Psoas muscle (tissue), 8 donors: ENCODE results near the gene CPXM2. TPM values are rescaled to one million over a fixed set of nuclear protein-coding genes. Genes with fewer than 3 reads are reported as not detected.

Experiments
- ATAC-seq, 4 donors: fragments of 200-7000 bp; cut with Tn5 transposase; one replicate each; pipeline ENCODE4 v1.9.1; 2020; ENCODE audit warnings: moderate library complexity in 3 of 4, mild to moderate bottlenecking in 2 of 4
- DNase-seq, 2 donors: peaks; one replicate each; pipeline ENCODE4 v3.0.0-alpha.2; 2020
- H3K27ac ChIP-seq: fragments of 200-600 bp; one replicate; pipeline ENCODE4 v1.8.0; 2022
- H3K27me3 ChIP-seq, 3 donors: fragments of 200-600 bp in 1 of 3; one replicate each; pipeline versions ENCODE4 v1.6.1 to v1.8.0; 2013 to 2022; ENCODE audit warnings: low read length in 2 of 3, mild to moderate bottlenecking in 2 of 3, moderate library complexity in 1 of 3; ENCODE audit not compliant: insufficient read depth in 3 of 3
- H3K36me3 ChIP-seq, 2 donors: fragments of 200-600 bp in 1 of 2; one replicate each; pipeline versions ENCODE4 v1.6.1 to v1.8.0; 2013 to 2022; ENCODE audit warnings: low read depth in 1 of 2, mild to moderate bottlenecking in 1 of 2, moderate library complexity in 1 of 2; ENCODE audit not compliant: insufficient read depth in 1 of 2
- H3K4me1 ChIP-seq: fragments of 200-600 bp; one replicate; pipeline ENCODE4 v1.8.0; 2022
- H3K4me3 ChIP-seq: fragments of 200-600 bp; one replicate; pipeline ENCODE4 v1.8.0; 2022; ENCODE audit warnings: mild to moderate bottlenecking
- H3K9me3 ChIP-seq: fragments of 200-600 bp; one replicate; pipeline ENCODE4 v1.8.0; 2022
- CTCF ChIP-seq: fragments of 200-600 bp; IDR thresholded peaks from one replicate; pipeline ENCODE4 v1.8.0; 2022; ENCODE audit warnings: antibody characterized with exemption
- WGBS, 3 donors: extraction: QIAGEN DNeasy Blood & Tissue Kit; methylation state at CpG; one replicate each; pipeline versions ENCODE4 v1.1.6 to v1.1.7; 2013; 5-methylcytosine and 5-hydroxymethylcytosine counted together
- intact Hi-C, 2 donors: fragments of 100-400 bp; cut with DNase I; formaldehyde crosslinking; loops; one replicate each; pipeline versions ENCODE4 v1.11.0 to v1.14.2; 2022
- polyA plus RNA-seq, 3 donors: library from polyadenylated mRNA; stranded (reverse); fragments of 200-250 nt; gene quantifications; one replicate each; pipeline ENCODE4 v1.2.3, GENCODE V29; 2013
- total RNA-seq, 4 donors: library from RNA; stranded (reverse); fragmentation: NEBNext Ultra II Directional in 2 of 4; extraction: Animal tissue kit (Norgen Biotek cat#: 25700) in 2 of 4; gene quantifications; one replicate each; pipeline versions ENCODE4 v1.2.1 to v1.2.4, GENCODE V29; 2021 to 2023
- donor health status: healthy with polysubstance abuse.
- donor health status: DM: no; HTN: no; CAD: no; lungs with moderate emphysema.
- donor health status: Bipolar disorder and iron deficiency.
- donor health status: healthy.
- donor health status: DM: yes; HTN: yes; CAD: no.
- donor health status: DM: no; HTN: no; CAD: no.
- donor health status: DM: no; HTN: no; CAD: no.
- donor health status: DM: yes; HTN: yes; CAD: no.

CPXM2 gene
- total and polyA plus RNA-seq, 7 donors, result 0.78 to 5.2 (median 1.4) TPM

- peaks cover 3 to 5% (median 5%) of the 10 kb centered on the region in 3 donors for H3K27me3 ChIP-seq
- no peaks in the 10 kb centered on the region for H3K4me1 ChIP-seq
- 65% methylated on average over 3 of the region's 3 CpGs for WGBS, 3 donors
- DNase-seq (no peak), ATAC-seq (no peak)
- no peaks in the 10 kb centered on the region for H3K9me3 ChIP-seq
- H3K36me3 ChIP-seq, result no peaks in the 10 kb centered on the region
- TF ChIP-seq CTCF, result no peak
- no peak overlapping the region for H3K27ac ChIP-seq
- intact Hi-C loops, result no loop called here
- H3K4me3 ChIP-seq, result no peak overlapping the region
These were observed 171.1 kb downstream of the CPXM2 start for GRCh38 chr10:123720536-123720935.

GRCh38 chr10:123718544-123719060, 173.0 kb downstream of the CPXM2 start:
- no peak overlapping the region for H3K4me3 ChIP-seq
- no peaks in the 10 kb centered on the region for H3K9me3 ChIP-seq
- ATAC-seq (no peak), DNase-seq (no peak)
- H3K4me1 ChIP-seq, result no peaks in the 10 kb centered on the region
- H3K27me3 ChIP-seq, result peaks cover 0 to 5% (median 3%) of the 10 kb centered on the region in 3 donors
- H3K27ac ChIP-seq, result no peak overlapping the region
- 67 to 76% (median 70%) methylated on average over 4 of the region's 4 CpGs for WGBS, 3 donors
- no peaks in the 10 kb centered on the region for H3K36me3 ChIP-seq
- TF ChIP-seq CTCF, result no peak
- intact Hi-C loops, result no loop called here

DNA sequence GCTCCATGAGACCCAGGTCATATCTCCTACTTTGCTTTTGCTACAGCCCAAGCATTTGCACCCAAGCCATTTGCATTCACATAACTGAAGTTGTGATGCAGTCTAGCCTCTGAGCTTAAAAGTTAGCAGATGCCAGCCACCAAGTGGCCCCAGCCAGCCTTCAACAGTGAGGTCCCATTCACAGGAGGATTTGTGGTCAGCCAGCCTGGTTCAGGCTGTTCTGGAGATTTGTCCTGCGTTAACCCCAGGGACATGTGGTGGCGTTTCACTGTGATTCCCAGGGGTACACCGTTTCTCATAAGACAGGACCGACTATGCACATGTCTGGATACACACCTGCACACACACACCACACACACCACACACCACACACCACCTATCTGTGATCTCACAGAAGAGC, 174.3 kb downstream of the CPXM2 start:
- DNase-seq, result no peak
- intact Hi-C loops, result no loop called here
- H3K27ac ChIP-seq, result no peak overlapping the region
- no peaks in the 10 kb centered on the region for H3K36me3 ChIP-seq
- no peak overlapping the region for H3K4me3 ChIP-seq
- 73 to 84% (median 79%) methylated on average over 4 of the region's 4 CpGs for WGBS, 3 donors
- H3K27me3 ChIP-seq, result peaks cover 0 to 5% (median 0%) of the 10 kb centered on the region in 3 donors
- no peaks in the 10 kb centered on the region for H3K4me1 ChIP-seq
- no peak for ATAC-seq
- no peaks in the 10 kb centered on the region for H3K9me3 ChIP-seq
- no peak for TF ChIP-seq CTCF

- DNase-seq (no peak), ATAC-seq (no peak)
- H3K36me3 ChIP-seq, result no peaks in the 10 kb centered on the region
- H3K4me1 ChIP-seq, result no peaks in the 10 kb centered on the region
- no peak for TF ChIP-seq CTCF
- no peaks in the 10 kb centered on the region for H3K9me3 ChIP-seq
- intact Hi-C loops, result no loop called here
- peaks cover 0 to 3% (median 0%) of the 10 kb centered on the region in 3 donors for H3K27me3 ChIP-seq
- WGBS, 3 donors, result 50 to 56% (median 53%) methylated on average over 2 of the region's 2 CpGs
- no peak overlapping the region for H3K4me3 ChIP-seq
- no peak overlapping the region for H3K27ac ChIP-seq
These were observed 176.1 kb downstream of the CPXM2 start for GRCh38 chr10:123715546-123715945.

GRCh38 chr10:123706236-123706635, 185.4 kb downstream of the CPXM2 start:
- H3K36me3 ChIP-seq, result no peaks in the 10 kb centered on the region
- H3K4me3 ChIP-seq, result no peak overlapping the region
- intact Hi-C loops, result no loop called here
- H3K4me1 ChIP-seq, result no peaks in the 10 kb centered on the region
- ATAC-seq (no peak), DNase-seq (no peak)
- H3K9me3 ChIP-seq, result no peaks in the 10 kb centered on the region
- TF ChIP-seq CTCF, result no peak
- peaks cover 0 to 3% (median 0%) of the 10 kb centered on the region in 3 donors for H3K27me3 ChIP-seq
- WGBS, 3 donors, result 49 to 60% (median 59%) methylated on average over 4 of the region's 4 CpGs
- H3K27ac ChIP-seq, result no peak overlapping the region
